CD14-positive monocyte (primary cell): ENCODE measurements around the gene WDR62. TPM values are rescaled to one million over a fixed set of nuclear protein-coding genes. Genes with fewer than 3 reads are reported as not detected.
"Not testable (repeated sequence)": the region's sequence is repeated elsewhere in the genome, so short reads cannot be mapped to it uniquely, and the experiment has no call there.

ENCODE experiments used
- DNase-seq, 3 donors: peaks; one replicate each; pipeline ENCODE4 v3.0.0-alpha.2; 2011 to 2022
- H2AFZ ChIP-seq: 2 replicates; pipeline ENCODE4 v1.6.0; 2012; ENCODE audit warnings: mild to moderate bottlenecking, low read depth, low read length, inconsistent platforms; ENCODE audit not compliant: insufficient read depth, poor library complexity, severe bottlenecking
- H3K27ac ChIP-seq, 2 donors: 1 replicate in 1 of 2; 2 replicates in 1 of 2; pipeline ENCODE4 v1.5.1; 2012 to 2013; ENCODE audit warnings: low read length in 2 of 2, control low read depth in 1 of 2, inconsistent platforms in 1 of 2, low read depth in 1 of 2, mild to moderate bottlenecking in 1 of 2
- H3K27me3 ChIP-seq, 2 donors: one replicate each; pipeline versions ENCODE4 v1.6.0 to v1.6.1; 2011 to 2013; ENCODE audit warnings: low read length in 2 of 2; ENCODE audit not compliant: control insufficient read depth in 2 of 2, insufficient read depth in 2 of 2
- H3K36me3 ChIP-seq, 2 donors: replicated peaks in 1 of 2; 1 replicate in 1 of 2; 2 replicates in 1 of 2; pipeline versions ENCODE4 v1.5.1 to v1.6.1; 2012 to 2013; ENCODE audit warnings: low read length in 2 of 2, control low read depth in 1 of 2, inconsistent platforms in 1 of 2, mild to moderate bottlenecking in 1 of 2; ENCODE audit not compliant: insufficient read depth in 2 of 2, control insufficient read depth in 1 of 2
- H3K4me1 ChIP-seq, 2 donors: 1 replicate in 1 of 2; 2 replicates in 1 of 2; pipeline versions ENCODE4 v1.5.1 to v1.6.1; 2012 to 2013; ENCODE audit warnings: low read length in 2 of 2, control low read depth in 1 of 2, inconsistent platforms in 1 of 2, mild to moderate bottlenecking in 1 of 2, moderate library complexity in 1 of 2; ENCODE audit not compliant: insufficient read depth in 2 of 2, control insufficient read depth in 1 of 2
- H3K4me2 ChIP-seq: replicated peaks from 2 replicates; pipeline ENCODE3; 2012; ENCODE audit warnings: low read length, moderate library complexity, mild to moderate bottlenecking; ENCODE audit not compliant: poor library complexity, severe bottlenecking; ENCODE audit errors: extremely low read depth
- H3K4me3 ChIP-seq, 3 experiments: fragments of 200-600 bp in 1 of 3; sonication (generic) in 1 of 3; replicated peaks in 1 of 3; 1 replicate in 2 of 3; 2 replicates in 1 of 3; pipeline ENCODE4 v1.5.1; 2011 to 2013; ENCODE audit warnings: low read length in 3 of 3, mild to moderate bottlenecking in 3 of 3, control low read depth in 2 of 3, low read depth in 2 of 3, inconsistent platforms in 1 of 3, moderate library complexity in 1 of 3
- H3K79me2 ChIP-seq: 2 replicates; pipeline ENCODE4 v1.6.0; 2012; ENCODE audit warnings: mild to moderate bottlenecking, control low read depth, inconsistent platforms, low read length, moderate library complexity; ENCODE audit not compliant: insufficient read depth
- H3K9ac ChIP-seq: 2 replicates; pipeline ENCODE4 v1.6.0; 2017; ENCODE audit warnings: low read length, mild to moderate bottlenecking; ENCODE audit not compliant: insufficient read depth, poor library complexity, severe bottlenecking
- H3K9me3 ChIP-seq, 2 donors: replicated peaks in 1 of 2; 1 replicate in 1 of 2; 2 replicates in 1 of 2; pipeline versions ENCODE4 v1.5.1 to v1.6.1; 2012 to 2013; ENCODE audit warnings: low read length in 2 of 2, control low read depth in 1 of 2; ENCODE audit not compliant: control insufficient read depth in 1 of 2, insufficient read depth in 1 of 2
- H4K20me1 ChIP-seq: 2 replicates; pipeline ENCODE4 v1.6.0; 2012; ENCODE audit warnings: mild to moderate bottlenecking, low read length, control low read depth, moderate library complexity; ENCODE audit not compliant: insufficient read depth
- H3K27ac Mint-ChIP-seq, 7 donors: one replicate each; pipeline ENCODE4 v1.8.0; 2020; ENCODE audit warnings: mild to moderate bottlenecking in 7 of 7, mixed read lengths in 7 of 7, moderate library complexity in 6 of 7, inconsistent platforms in 2 of 7
- H3K27me3 Mint-ChIP-seq, 3 donors: one replicate each; pipeline ENCODE4 v1.8.0; 2021 to 2022; ENCODE audit warnings: low read depth in 3 of 3, mild to moderate bottlenecking in 3 of 3, mixed read lengths in 3 of 3, moderate library complexity in 3 of 3, inconsistent platforms in 1 of 3
- H3K36me3 Mint-ChIP-seq, 2 donors: one replicate each; pipeline ENCODE4 v1.8.0; 2020; ENCODE audit warnings: mixed read lengths in 2 of 2, inconsistent platforms in 1 of 2, mild to moderate bottlenecking in 1 of 2
- H3K4me1 Mint-ChIP-seq: one replicate; pipeline ENCODE4 v1.8.0; 2020; ENCODE audit warnings: mild to moderate bottlenecking, mixed read lengths
- H3K4me3 Mint-ChIP-seq, 2 donors: one replicate each; pipeline ENCODE4 v1.8.0; 2020; ENCODE audit warnings: mild to moderate bottlenecking in 2 of 2, mixed read lengths in 2 of 2, moderate library complexity in 1 of 2
- H3K9me3 Mint-ChIP-seq, 7 donors: one replicate each; pipeline ENCODE4 v1.8.0; 2020 to 2022; ENCODE audit warnings: mixed read lengths in 7 of 7, mild to moderate bottlenecking in 6 of 7, moderate library complexity in 6 of 7, inconsistent platforms in 2 of 7
- CTCF ChIP-seq: fragments of 200-600 bp; IDR thresholded peaks from one replicate; pipeline ENCODE4 v1.8.0; 2022; ENCODE audit warnings: antibody characterized with exemption, mild to moderate bottlenecking
- WGBS: methylation state at CpG from one replicate; pipeline ENCODE4 v1.1.5; 2013; ENCODE audit warnings: missing lambda C conversion rate; ENCODE audit not compliant: insufficient coverage; 5-methylcytosine and 5-hydroxymethylcytosine counted together
- intact Hi-C, 2 donors: fragments of 100-400 bp; cut with micrococcal nuclease; formaldehyde crosslinking; loops; one replicate each; pipeline versions ENCODE4 v1.15.0 to v1.15.1; 2023
- polyA plus RNA-seq, 3 donors: library from polyadenylated mRNA; depleted of rRNA in 1 of 3; unstranded in 2 of 3; stranded (reverse) in 1 of 3; fragments of 300-500 nt in 2 of 3; fragments of >200 nt in 1 of 3; fragmentation: Illumina TruSeq in 2 of 3; gene quantifications; 1 replicate in 2 of 3; 2 replicates in 1 of 3; pipeline ENCODE4 v1.2.3, GENCODE V29; 2012 to 2021

The WDR62 gene
- polyA plus RNA-seq, 3 donors = 0.05 to 0.88 TPM; not detected in 1

- no peak overlapping the region for H3K4me3 Mint-ChIP-seq
- H3K27ac ChIP-seq = no peak overlapping the region
- intact Hi-C loops = no loop called here
- no peak for TF ChIP-seq CTCF
- H3K9ac ChIP-seq = no peak overlapping the region
- H3K79me2 ChIP-seq = no peaks in the 10 kb centered on the region
- WGBS = 60% methylated on average over 2 of the region's 8 CpGs
- H3K4me2 ChIP-seq = no peak overlapping the region
- H3K27me3 Mint-ChIP-seq = no peaks in the 10 kb centered on the region
- peak overlapping the region in 2 of 7 donors; percentile 10 to 14 for H3K27ac Mint-ChIP-seq
- H3K4me1 Mint-ChIP-seq = no peaks in the 10 kb centered on the region
- peaks cover 35 to 73% of the 10 kb centered on the region in 2 donors for H3K36me3 ChIP-seq
- H3K4me1 ChIP-seq = no peaks in the 10 kb centered on the region
- no peaks in the 10 kb centered on the region for H4K20me1 ChIP-seq
- no peak overlapping the region for H2AFZ ChIP-seq
- H3K9me3 ChIP-seq = no peaks in the 10 kb centered on the region
- peaks cover 0 to 7% (median 0%) of the 10 kb centered on the region in 7 donors for H3K9me3 Mint-ChIP-seq
- no peaks in the 10 kb centered on the region for H3K27me3 ChIP-seq
- DNase-seq = no peak
- H3K4me3 ChIP-seq = no peak overlapping the region
- H3K36me3 Mint-ChIP-seq = peaks cover 40 to 81% of the 10 kb centered on the region in 2 donors
Measured at GRCh38 chr19:36064826-36065225, 10.1 kb downstream of the WDR62 start.

DNA sequence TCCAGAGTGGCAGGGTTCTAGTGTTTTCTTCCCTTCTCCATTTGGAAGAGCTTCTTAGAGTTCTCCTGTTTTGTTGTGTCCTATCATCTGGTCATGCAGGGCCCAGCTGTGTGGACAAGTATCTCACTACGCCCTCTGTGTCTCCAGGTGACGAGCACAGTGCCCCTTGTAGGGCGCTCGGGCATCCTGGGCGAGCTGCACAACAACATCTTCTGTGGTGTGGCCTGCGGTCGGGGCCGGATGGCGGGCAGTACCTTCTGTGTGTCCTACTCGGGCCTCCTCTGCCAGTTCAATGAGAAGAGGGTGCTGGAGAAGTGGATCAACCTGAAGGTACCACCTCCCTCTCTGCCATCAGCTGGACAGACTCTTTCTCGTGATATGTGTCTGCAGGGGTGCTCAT lies 13.0 kb downstream of the WDR62 start:
- no peak for TF ChIP-seq CTCF
- Histone ChIP-seq H4K20me1 (no peaks in the 10 kb centered on the region), H3K36me3 (peaks cover 41 to 72% of the 10 kb centered on the region in 2 donors), H3K9me3 (no peaks in the 10 kb centered on the region), H2AFZ (no peak overlapping the region), H3K9ac (no peak overlapping the region), H3K27me3 (no peaks in the 10 kb centered on the region), H3K4me1 (no peaks in the 10 kb centered on the region), H3K4me3 (no peak overlapping the region), H3K79me2 (no peaks in the 10 kb centered on the region), H3K27ac (no peak overlapping the region), H3K4me2 (no peak overlapping the region)
- peak overlapping the region in 1 of 7 donors; percentile 46 for H3K27ac Mint-ChIP-seq
- no peaks in the 10 kb centered on the region for H3K27me3 Mint-ChIP-seq
- no peak overlapping the region for H3K4me3 Mint-ChIP-seq
- no peaks in the 10 kb centered on the region for H3K4me1 Mint-ChIP-seq
- H3K36me3 Mint-ChIP-seq = peaks cover 53 to 84% of the 10 kb centered on the region in 2 donors
- H3K9me3 Mint-ChIP-seq = peaks cover 0 to 8% (median 0%) of the 10 kb centered on the region in 7 donors
- no peak for DNase-seq
- WGBS = 100% methylated on average over 9 of the region's 11 CpGs
- intact Hi-C loops = no loop called here

GRCh38 chr19:36068810-36069499 lies 14.3 kb downstream of the WDR62 start:
- DNase-seq, H3K4me2 ChIP-seq, H3K27ac Mint-ChIP-seq, H3K4me1 Mint-ChIP-seq, H3K79me2 ChIP-seq, H3K27me3 ChIP-seq, H3K9me3 ChIP-seq, H3K9ac ChIP-seq, H3K27me3 Mint-ChIP-seq, H3K9me3 Mint-ChIP-seq, H4K20me1 ChIP-seq, H3K27ac ChIP-seq, H3K4me3 Mint-ChIP-seq, intact Hi-C loops, H3K4me3 ChIP-seq, H3K4me1 ChIP-seq, H2AFZ ChIP-seq: not testable (repeated sequence)
- WGBS = 100% methylated on average over 2 of the region's 57 CpGs
- peaks cover 51 to 73% of the 10 kb centered on the region in 2 donors for H3K36me3 ChIP-seq
- H3K36me3 Mint-ChIP-seq = peaks cover 55 to 84% of the 10 kb centered on the region in 2 donors
